ENCODE data around the gene TP53TG5.

TP53TG5 gene

DNA sequence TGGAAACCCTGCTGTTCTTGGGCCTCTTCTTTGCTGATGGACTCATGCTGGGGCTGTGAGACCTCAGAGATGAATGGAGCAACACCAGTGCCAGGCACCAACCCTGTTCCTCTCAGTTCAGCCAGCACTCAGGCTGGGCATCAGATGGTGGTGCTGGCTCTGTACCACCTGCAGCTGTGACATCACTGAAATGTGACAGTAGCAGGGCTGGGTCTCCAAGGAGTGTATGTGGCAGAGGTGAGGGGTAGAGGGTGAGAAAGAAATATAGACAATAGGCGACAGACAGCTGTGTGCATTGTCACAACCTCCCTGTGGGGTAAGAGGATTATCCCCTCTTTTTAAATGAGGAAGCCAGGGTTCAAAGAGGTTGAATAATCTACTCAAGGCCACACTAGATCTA, at the start of gene TP53TG5:
Gene TP53TG5, minus strand, starts transcription at position 135 of the 400 bp plus-strand sequence. Its CDS starts 89 bp downstream, at position 46.
- DNase-seq (ENCODE audit: low read depth in 2 of 2) = no peak

GRCh38 chr20:45427236-45428149, 49.4 kb upstream of the TP53TG5 start:
- no peak for DNase-seq (ENCODE audit: low read depth in 2 of 2)

- DNase-seq (ENCODE audit: low read depth in 2 of 2) = no peak
Observed at GRCh38 chr20:45426320-45427016, 48.3 kb upstream of the TP53TG5 start.

DNA sequence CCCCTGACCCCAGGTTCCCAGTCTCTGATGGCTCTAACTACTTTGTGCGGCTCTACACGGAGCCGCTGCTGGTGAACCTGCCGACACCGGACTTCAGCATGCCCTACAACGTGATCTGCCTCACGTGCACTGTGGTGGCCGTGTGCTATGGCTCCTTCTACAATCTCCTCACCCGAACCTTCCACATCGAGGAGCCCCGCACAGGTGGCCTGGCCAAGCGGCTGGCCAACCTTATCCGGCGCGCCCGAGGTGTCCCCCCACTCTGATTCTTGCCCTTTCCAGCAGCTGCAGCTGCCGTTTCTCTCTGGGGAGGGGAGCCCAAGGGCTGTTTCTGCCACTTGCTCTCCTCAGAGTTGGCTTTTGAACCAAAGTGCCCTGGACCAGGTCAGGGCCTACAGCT, 47.4 kb upstream of the TP53TG5 start:
- no peak for DNase-seq (ENCODE audit: low read depth in 2 of 2)

- no peak for DNase-seq (ENCODE audit: low read depth in 2 of 2)
Observed at GRCh38 chr20:45423700-45424099, 45.6 kb upstream of the TP53TG5 start.

- no peak for DNase-seq (ENCODE audit: low read depth in 2 of 2)
Observed at GRCh38 chr20:45420125-45420524, 42.0 kb upstream of the TP53TG5 start.

DNA sequence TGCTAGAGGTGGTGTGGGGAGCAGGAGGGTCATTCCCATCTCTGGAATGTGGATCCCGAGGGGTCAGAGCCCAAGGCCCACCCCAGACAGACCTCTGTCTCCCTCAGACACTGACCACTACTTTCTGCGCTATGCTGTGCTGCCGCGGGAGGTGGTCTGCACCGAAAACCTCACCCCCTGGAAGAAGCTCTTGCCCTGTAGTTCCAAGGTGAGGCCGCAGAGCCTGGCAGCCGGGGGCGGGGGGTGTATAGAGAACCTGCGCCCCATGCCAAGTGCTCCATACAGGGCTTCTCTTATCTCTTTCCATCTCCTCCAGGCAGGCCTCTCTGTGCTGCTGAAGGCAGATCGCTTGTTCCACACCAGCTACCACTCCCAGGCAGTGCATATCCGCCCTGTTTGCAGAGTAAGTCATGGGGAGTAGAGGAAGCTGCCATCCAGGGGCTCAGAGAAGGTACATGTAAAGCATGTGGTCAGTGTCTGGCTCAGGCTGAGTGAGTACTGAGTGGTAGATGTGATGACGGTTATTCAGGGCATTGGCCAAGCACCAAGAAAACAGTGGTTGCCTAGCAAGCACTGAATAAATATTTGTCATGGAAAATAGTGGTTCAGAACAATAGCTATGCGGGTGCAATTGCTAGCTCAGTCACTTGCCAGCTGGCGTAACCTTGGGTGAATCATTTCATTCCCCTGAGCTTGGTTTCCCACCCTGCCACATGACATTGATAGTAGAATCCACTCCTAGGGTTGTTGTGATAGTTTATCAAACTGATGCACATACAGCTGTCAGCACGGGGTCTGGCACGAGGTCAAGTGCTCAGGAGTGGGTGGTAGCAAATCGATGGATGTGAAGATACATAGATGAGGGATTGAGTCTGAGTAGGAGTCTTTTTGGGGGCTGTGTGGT, 41.3 kb upstream of the TP53TG5 start:
- no peak for DNase-seq (ENCODE audit: low read depth in 2 of 2)

- DNase-seq (ENCODE audit: low read depth in 2 of 2) = no peak
Observed at GRCh38 chr20:45416917-45417316, 38.8 kb upstream of the TP53TG5 start.

GRCh38 chr20:45415822-45416637, 37.9 kb upstream of the TP53TG5 start, which contains the start of gene PIGT:
Gene PIGT, plus strand, starts transcription at chr20:45416141. Its CDS starts 16 bp downstream, at chr20:45416157.
- peak; percentile 69 for DNase-seq (ENCODE audit: low read depth in 2 of 2)

GRCh38 chr20:45413479-45413878, 35.4 kb upstream of the TP53TG5 start:
- DNase-seq (ENCODE audit: low read depth in 2 of 2) = no peak

- DNase-seq (ENCODE audit: low read depth in 2 of 2) = no peak
Observed at GRCh38 chr20:45412653-45413052, 34.5 kb upstream of the TP53TG5 start.

DNA sequence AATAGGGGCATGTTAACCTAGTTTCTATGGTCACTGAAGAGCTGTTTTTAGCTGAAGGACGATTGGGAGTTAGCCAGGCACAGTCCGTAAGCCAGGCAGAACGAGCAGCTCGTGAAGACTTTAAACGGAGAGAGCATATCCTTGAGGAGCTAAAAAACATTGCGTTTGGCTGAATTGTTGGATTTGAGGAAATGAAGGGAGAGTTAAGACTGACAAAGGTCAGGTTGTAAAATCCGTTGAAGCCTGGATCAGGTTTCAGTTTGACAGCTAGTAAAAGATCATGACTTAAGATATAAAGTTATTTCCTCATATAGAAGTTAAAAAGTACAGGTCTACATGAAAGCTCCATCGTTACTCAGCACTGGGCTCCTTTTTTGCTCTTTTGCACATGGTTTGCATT, 32.8 kb upstream of the TP53TG5 start:
- DNase-seq (ENCODE audit: low read depth in 2 of 2) = no peak

DNA sequence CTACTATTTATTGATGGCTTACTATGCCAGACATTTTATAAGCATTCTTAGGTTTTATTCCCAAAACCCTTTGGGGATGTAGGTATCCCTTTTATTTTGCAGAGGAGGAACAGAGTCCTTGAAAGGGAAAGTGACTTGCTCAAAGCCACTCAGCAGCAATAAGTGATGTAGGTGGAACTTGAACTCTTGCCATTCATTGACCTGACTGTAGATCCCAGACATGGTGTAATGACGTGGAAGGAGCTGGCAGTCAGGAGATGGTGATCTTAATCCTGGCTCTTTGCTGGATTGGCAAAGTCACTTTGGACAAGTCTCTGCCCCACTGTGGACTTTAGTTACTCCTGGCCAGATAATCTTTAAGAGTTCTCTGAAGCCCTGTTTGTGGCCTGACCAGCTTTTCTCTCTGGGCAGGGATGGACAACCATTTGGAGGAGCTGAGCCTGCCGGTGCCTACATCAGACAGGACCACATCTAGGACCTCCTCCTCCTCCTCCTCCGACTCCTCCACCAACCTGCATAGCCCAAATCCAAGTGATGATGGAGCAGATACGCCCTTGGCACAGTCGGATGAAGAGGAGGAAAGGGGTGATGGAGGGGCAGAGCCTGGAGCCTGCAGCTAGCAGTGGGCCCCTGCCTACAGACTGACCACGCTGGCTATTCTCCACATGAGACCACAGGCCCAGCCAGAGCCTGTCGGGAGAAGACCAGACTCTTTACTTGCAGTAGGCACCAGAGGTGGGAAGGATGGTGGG, 31.6 kb upstream of the TP53TG5 start:
- no peak for DNase-seq (ENCODE audit: low read depth in 2 of 2)

GRCh38 chr20:45408646-45409213, 30.6 kb upstream of the TP53TG5 start:
- DNase-seq (ENCODE audit: low read depth in 2 of 2) = no peak

- no peak for DNase-seq (ENCODE audit: low read depth in 2 of 2)
Observed at GRCh38 chr20:45407783-45408645, 29.9 kb upstream of the TP53TG5 start, which contains the start of gene DBNDD2. Gene DBNDD2, plus strand, starts transcription at chr20:45408289. Its CDS starts 179 bp downstream, at chr20:45408468.

DNA sequence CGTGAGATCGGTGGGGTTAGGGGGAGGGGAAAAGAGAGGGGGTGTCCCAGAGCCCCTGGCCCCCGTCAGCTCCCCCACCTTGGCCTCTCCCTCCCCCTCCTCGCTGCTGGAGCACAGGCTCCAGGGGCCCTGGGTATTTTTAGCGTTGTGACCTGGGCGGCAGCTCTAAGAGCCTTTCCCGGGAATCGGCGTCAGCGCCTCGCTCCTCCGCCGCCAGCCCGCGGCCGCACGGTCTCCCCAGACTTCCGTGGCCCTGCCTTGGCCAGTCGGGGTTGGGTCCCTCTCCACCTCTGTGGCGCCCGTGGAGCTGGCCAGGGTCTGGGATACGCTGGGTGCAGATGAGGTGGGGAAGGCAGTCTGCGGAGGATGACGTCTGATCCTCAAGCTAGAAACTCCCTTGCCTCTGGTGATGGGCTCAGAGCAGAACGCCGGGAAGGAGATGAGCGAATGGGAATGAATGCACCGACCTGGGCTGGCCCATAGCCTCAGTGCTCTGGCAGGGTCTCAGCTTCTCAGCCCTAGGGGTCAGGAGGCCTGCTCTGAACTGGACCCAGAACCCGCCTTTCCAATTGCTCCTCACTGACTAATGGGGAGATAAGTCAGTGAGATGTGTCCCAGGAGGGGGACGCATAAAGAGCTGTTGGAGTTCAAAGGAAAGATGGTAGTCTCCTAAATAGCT, 29.1 kb upstream of the TP53TG5 start:
- DNase-seq (ENCODE audit: low read depth in 2 of 2) = no peak

DNA sequence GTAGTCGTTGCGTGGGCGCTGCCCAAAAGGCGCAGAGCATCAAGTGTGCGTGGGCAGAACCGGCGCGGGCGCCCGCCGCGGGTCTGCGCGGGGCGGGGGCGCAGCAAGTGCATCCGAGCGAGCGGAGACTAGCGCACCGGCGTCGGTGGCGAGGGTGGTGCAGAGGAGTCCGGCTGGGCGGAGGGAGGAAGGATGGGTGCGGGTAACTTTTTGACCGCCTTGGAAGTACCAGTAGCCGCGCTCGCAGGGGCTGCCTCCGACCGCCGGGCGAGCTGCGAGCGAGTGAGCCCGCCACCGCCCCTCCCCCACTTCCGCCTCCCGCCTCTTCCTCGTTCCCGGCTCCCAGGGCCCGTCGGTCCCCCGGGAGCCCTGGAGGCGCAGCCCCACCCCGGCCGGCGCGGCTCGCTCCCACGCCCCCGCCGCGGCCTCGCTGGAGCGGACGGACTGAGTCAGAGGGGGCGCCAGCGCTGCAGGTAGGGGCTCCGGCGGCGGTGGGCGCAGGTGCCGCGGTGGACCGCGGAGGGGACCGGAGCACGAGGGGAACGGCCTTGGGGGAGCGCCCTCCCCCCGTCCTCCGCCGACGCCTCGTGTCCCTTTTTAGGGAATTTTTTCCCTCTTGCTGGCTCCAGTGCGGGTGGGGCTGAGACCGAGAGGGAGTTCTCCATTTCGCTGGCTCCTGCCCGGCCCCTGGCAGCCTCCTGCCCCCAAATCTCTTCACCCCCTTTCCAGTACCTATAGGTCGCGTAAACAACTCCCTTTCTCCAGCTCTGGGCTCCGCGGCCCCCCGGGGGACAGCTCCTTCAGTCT, 28.3 kb upstream of the TP53TG5 start:
- peak in 1 of 2 donors; percentile 21 for DNase-seq (ENCODE audit: low read depth in 2 of 2)

All from stimulated activated CD4-positive, alpha-beta T cell treated with anti-CD3 and anti-CD28 coated beads, Interleukin-1b, Interleukin-23, amount 100 ng/mL, for 1 hour (primary cell).